Stimulated activated naive B cell treated with anti-CD40 and anti-IgM and Interleukin-4, amounts not matched to agents 10 μg/mL and 1 μg/mL and 100 μg/mL, for 72 hours (primary cell): Measurements from ENCODE around the gene RAB30.

Source experiments
- ATAC-seq, 2 donors: fragments of 150-1000 bp; cut with Tn5 transposase; replicated peaks; 2 replicates each; pipeline ENCODE4 v1.10.0; 2021; ENCODE audit warnings: moderate library complexity in 1 of 2
- DNase-seq: peaks from one replicate; pipeline ENCODE4 v3.0.0; 2021
- H3K27ac Mint-ChIP-seq: one replicate; pipeline ENCODE4 v1.8.0; 2022; ENCODE audit warnings: mild to moderate bottlenecking, mixed read lengths
- H3K27me3 Mint-ChIP-seq, 2 donors: one replicate each; pipeline ENCODE4 v1.8.0; 2022; ENCODE audit warnings: mixed read lengths in 2 of 2
- H3K36me3 Mint-ChIP-seq, 2 donors: one replicate each; pipeline ENCODE4 v1.8.0; 2022; ENCODE audit warnings: mixed read lengths in 2 of 2, mild to moderate bottlenecking in 1 of 2
- H3K4me1 Mint-ChIP-seq, 2 donors: one replicate each; pipeline ENCODE4 v1.8.0; 2022; ENCODE audit warnings: mixed read lengths in 2 of 2, mild to moderate bottlenecking in 1 of 2
- H3K4me3 Mint-ChIP-seq, 2 donors: one replicate each; pipeline ENCODE4 v1.8.0; 2022; ENCODE audit warnings: mild to moderate bottlenecking in 2 of 2, mixed read lengths in 2 of 2, moderate library complexity in 1 of 2
- H3K9me3 Mint-ChIP-seq, 2 donors: one replicate each; pipeline ENCODE4 v1.8.0; 2022; ENCODE audit warnings: mixed read lengths in 2 of 2, mild to moderate bottlenecking in 1 of 2

RAB30 gene

DNA sequence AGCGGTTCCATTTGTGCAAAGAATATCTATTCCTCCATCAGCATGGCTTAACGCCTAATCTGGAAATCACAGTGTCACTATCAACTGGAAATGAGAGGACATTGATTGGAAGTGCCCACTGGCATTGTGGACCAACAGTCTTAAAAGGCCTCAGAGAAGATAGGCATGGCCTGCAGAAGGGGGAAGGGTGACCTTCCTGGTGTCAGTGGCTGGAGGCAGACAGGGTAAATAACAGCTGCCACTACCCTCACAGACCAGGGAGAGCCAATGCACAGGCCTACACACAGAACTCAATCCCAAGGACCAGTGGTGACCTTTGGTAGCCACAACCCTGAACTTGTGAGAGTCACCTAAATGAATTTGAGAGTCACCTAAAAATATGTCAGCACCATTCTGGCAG lies 134.1 kb downstream of the RAB30 start:
- ATAC-seq (no peak), DNase-seq (no peak)
- Mint-ChIP-seq H3K9me3 (peaks cover 0 to 8% of the 10 kb centered on the region in 2 donors), H3K4me1 (peaks cover 0 to 32% of the 10 kb centered on the region in 2 donors), H3K27ac (no peak overlapping the region), H3K27me3 (no peaks in the 10 kb centered on the region), H3K36me3 (peaks cover 6 to 24% of the 10 kb centered on the region in 2 donors), H3K4me3 (no peak overlapping the region)

DNA sequence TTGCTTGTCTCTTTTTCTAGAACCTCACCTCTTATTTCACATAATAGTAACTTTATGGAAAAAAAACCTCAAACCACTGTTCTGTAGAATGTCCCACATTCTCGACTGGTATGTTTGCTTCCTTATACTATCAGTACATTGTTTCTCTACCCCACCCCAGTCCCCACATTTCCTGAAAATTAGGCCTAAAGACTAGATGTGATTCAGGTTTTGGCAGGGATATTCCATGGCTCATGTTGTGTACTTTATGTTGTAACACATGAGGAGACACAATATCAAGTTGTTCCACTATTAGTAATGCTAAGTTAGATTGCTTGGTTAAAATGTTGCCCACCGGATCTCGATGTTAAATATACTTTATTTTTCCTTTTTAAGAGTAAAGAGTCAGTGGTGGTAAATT lies 135.4 kb downstream of the RAB30 start:
- no peak for DNase-seq
- ATAC-seq, result no peak
- Mint-ChIP-seq H3K9me3 (peaks cover 0 to 6% of the 10 kb centered on the region in 2 donors), H3K27ac (no peak overlapping the region), H3K4me1 (peaks cover 2 to 43% of the 10 kb centered on the region in 2 donors), H3K36me3 (peaks cover 7 to 33% of the 10 kb centered on the region in 2 donors), H3K27me3 (no peaks in the 10 kb centered on the region), H3K4me3 (no peak overlapping the region)

DNA sequence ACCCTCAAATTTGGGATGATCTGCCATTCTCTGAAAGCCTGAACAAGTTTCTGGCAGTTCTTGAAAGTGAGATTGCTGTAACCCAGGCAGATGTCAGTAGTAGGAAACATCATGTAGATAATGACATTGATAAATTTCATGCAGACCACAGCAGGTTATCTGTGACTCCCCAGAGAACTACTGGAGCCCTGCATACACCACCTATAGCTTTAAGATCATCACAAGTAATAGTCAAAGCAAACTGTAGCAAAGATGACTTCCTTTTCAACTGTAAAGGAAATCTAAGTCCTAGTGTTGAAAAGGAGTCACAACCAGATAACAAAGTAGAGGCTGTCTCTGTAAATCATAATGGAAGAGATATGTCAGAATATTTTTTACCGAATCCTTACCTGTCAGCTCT lies 139.1 kb downstream of the RAB30 start:
- no peak overlapping the region for H3K4me3 Mint-ChIP-seq
- DNase-seq, result no peak
- no peaks in the 10 kb centered on the region for H3K9me3 Mint-ChIP-seq
- H3K36me3 Mint-ChIP-seq, result peaks cover 7 to 34% of the 10 kb centered on the region in 2 donors
- ATAC-seq, result no peak
- H3K27ac Mint-ChIP-seq, result no peak overlapping the region
- H3K4me1 Mint-ChIP-seq, result peaks cover 6 to 38% of the 10 kb centered on the region in 2 donors
- no peaks in the 10 kb centered on the region for H3K27me3 Mint-ChIP-seq

DNA sequence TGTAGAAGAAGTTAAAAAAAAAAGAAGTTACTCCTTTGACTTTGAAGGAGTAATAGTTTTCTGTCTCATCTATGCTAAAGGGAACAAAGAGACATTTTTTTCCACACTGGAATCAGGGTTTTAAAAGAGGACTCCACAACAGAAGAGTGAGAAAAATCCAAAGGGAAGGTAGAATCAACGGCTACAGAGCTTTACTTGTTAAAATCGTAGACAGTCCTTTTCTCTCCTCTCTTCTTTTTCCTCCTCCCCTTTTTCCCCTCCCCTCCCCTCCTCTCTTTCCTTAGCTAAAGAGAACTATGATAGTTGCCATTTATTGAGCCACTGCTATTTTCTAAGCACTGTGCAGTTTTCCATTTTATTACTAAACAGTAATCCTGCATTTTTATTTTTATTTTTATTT lies 141.0 kb downstream of the RAB30 start:
- Mint-ChIP-seq H3K27ac (peak overlapping the region; percentile 56), H3K36me3 (peaks cover 7 to 31% of the 10 kb centered on the region in 2 donors), H3K9me3 (no peaks in the 10 kb centered on the region), H3K4me1 (peaks cover 7 to 37% of the 10 kb centered on the region in 2 donors), H3K27me3 (no peaks in the 10 kb centered on the region), H3K4me3 (no peak overlapping the region)
- ATAC-seq (no peak), DNase-seq (no peak)

DNA sequence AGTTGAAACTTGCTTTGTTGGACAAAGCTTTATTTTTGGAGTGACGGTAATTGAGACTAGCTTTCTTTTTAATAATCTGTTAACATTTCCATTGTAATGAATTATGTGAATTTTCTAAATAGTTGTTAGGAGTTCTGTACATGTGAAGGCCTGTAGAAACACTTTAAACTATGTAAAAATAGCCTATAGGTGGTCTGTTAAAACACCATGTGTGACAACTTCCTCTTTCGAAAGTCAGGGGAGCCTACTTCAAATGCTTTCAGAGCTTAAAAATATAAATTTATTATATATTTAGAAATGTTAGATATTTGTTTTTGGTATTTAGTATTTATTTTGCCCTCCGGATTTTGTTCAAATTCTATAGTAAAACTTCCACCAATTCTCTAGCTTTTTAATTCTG lies 141.5 kb downstream of the RAB30 start:
- H3K36me3 Mint-ChIP-seq, result peaks cover 9 to 30% of the 10 kb centered on the region in 2 donors
- DNase-seq, result no peak
- peak overlapping the region; percentile 39 to 41 for H3K4me3 Mint-ChIP-seq
- ATAC-seq, result peak; percentile 39 to 62
- H3K27ac Mint-ChIP-seq, result peak overlapping the region; percentile 85
- H3K9me3 Mint-ChIP-seq, result no peaks in the 10 kb centered on the region
- peaks cover 7 to 41% of the 10 kb centered on the region in 2 donors for H3K4me1 Mint-ChIP-seq
- H3K27me3 Mint-ChIP-seq, result no peaks in the 10 kb centered on the region

DNA sequence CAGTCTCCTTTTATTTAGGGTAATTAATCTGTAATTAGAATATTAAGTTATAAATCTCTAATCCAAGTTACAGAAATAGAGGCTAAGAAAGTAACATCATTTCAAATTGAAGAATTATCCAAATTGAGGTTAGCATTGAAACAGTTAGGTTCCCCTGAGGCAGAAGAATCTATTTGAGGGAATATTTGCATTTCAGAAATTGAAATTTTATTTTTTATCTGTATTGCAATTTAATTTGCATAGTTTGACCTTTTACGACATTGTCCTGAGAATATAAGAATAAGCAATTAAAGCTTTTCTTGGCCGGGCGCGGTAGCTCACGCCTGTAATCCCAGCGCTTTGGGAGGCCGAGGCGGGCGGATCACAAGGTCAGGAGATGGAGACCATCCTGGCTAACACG lies 142.6 kb downstream of the RAB30 start:
- Mint-ChIP-seq H3K4me3 (peak overlapping the region in 1 of 2 donors; percentile 39), H3K9me3 (no peaks in the 10 kb centered on the region), H3K36me3 (peaks cover 7 to 27% of the 10 kb centered on the region in 2 donors), H3K27me3 (no peaks in the 10 kb centered on the region), H3K27ac (peak overlapping the region; percentile 85), H3K4me1 (peaks cover 7 to 44% of the 10 kb centered on the region in 2 donors)
- no peak for DNase-seq
- ATAC-seq, result no peak

DNA sequence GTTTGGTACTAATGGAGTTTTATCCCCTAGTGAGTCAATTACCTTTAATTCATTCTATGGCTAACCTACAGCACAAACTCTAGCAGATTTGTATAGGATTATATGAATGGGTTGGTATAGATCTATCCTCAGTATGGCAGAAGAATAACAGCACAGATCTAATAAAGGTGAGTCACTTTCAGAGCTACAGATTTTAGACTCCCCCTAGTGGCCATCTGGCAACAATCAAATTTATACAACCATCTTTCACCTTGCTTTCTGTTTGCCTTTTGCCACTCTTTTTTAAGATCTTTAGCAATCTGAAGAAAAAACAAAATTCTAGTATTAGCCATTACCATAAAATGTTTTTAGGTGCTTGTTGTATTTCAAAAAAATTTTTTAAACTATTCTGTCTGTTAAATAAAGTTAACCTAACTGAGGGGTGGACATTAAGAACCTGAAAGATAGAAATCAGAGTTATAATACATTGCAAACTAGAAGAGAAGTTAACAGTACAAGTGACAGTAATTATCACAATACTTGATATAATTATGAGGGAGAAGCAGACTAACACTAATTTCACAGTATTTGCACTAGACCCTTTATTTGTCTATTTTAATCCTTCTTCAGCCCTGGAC lies 144.3 kb downstream of the RAB30 start:
- no peaks in the 10 kb centered on the region for H3K27me3 Mint-ChIP-seq
- H3K4me3 Mint-ChIP-seq, result peak overlapping the region in 1 of 2 donors; percentile 25
- no peak for DNase-seq
- ATAC-seq, result peak; percentile 77 to 82
- peak overlapping the region; percentile 65 for H3K27ac Mint-ChIP-seq
- peaks cover 0 to 1% of the 10 kb centered on the region in 2 donors for H3K9me3 Mint-ChIP-seq
- peaks cover 12 to 26% of the 10 kb centered on the region in 2 donors for H3K36me3 Mint-ChIP-seq
- peaks cover 19 to 51% of the 10 kb centered on the region in 2 donors for H3K4me1 Mint-ChIP-seq

DNA sequence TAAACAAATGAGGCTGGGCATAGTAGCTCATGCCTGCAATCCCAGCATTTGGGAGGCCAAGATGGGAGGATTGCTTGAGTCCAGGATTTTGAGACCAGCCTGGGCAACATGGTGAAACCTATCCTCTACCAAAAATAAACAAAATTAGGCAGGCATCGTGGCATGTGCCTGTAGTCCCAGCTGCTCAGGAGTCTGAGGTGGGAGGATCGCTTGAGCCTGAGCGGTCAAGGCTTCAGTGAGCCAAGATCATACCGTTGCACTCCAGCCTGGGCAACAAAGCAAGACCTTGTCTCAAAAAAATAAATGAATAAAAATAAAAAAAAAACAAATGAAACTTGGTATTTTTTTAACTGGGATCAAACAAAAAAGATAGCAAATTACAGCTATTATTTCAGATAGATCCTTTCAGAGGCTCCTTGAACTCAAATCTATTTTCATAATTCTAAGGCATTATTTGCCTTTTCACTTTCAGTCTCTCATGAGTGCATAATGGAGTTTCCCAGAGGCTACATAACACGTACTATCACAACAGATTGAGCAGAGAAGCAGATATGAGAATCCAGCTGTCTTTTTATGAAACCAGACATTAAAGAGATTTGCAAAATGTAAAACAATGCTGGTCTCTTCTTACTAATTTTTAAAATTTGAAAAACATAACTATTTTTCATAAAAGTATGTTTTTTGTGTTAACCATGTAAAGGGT lies 147.0 kb downstream of the RAB30 start:
- H3K9me3 Mint-ChIP-seq, result peaks cover 0 to 3% of the 10 kb centered on the region in 2 donors
- peaks cover 33 to 64% of the 10 kb centered on the region in 2 donors for H3K4me1 Mint-ChIP-seq
- peaks cover 17 to 28% of the 10 kb centered on the region in 2 donors for H3K36me3 Mint-ChIP-seq
- no peak overlapping the region for H3K4me3 Mint-ChIP-seq
- H3K27ac Mint-ChIP-seq, result peak overlapping the region; percentile 69
- DNase-seq (no peak), ATAC-seq (peak; percentile 81 to 82)
- H3K27me3 Mint-ChIP-seq, result no peaks in the 10 kb centered on the region
